ENCODE results near the gene KCNQ2. TPM values are rescaled to one million over a fixed set of nuclear protein-coding genes. Genes with fewer than 3 reads are reported as not detected.

Gene KCNQ2
- total RNA-seq, 4 donors from 2014 or later, result 0.19 to 0.40 (median 0.40) TPM; not detected in 1

DNA sequence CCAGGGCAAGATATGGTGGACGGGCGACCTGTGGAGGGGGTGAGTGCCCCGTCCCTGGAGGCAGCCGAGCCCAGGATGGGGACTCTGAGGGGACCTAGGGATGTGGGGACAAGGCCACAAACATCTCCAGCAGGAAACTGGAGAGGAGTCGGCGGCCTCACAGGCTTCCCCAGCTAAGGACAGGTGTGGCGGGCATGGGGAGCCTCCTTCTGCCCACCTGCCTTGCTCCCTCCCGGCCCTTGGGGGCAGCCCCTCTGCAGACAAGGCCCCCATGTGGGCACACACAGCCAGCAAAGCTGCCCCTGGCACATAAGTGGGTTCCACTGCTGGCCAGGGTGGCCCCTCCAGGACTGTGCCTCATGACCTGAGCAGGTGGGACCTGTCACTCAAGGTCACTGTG is 115.9 kb downstream of the KCNQ2 start:
- peaks cover 92% of the 10 kb centered on the region for H3K27me3 ChIP-seq
- 95% methylated on average over 6 of the region's 8 CpGs; no CpG with 5 or more reads in 1 of the 2 donors for WGBS, 2 donors (ENCODE audit: low coverage in 1 of 2)
- no peak for ATAC-seq
- no peak overlapping the region for H3K27ac ChIP-seq
- H3K4me3 ChIP-seq, result no peak overlapping the region
- no peaks in the 10 kb centered on the region for H3K9me3 ChIP-seq
- TF ChIP-seq POLR2AphosphoS5 (IDR thresholded peaks at IDR 0.05) (no peak), EP300 (IDR thresholded peaks at IDR 0.05) (no peak), POLR2A (IDR thresholded peaks at IDR 0.05) (no peak)
- TF ChIP-seq, protein P1, sequence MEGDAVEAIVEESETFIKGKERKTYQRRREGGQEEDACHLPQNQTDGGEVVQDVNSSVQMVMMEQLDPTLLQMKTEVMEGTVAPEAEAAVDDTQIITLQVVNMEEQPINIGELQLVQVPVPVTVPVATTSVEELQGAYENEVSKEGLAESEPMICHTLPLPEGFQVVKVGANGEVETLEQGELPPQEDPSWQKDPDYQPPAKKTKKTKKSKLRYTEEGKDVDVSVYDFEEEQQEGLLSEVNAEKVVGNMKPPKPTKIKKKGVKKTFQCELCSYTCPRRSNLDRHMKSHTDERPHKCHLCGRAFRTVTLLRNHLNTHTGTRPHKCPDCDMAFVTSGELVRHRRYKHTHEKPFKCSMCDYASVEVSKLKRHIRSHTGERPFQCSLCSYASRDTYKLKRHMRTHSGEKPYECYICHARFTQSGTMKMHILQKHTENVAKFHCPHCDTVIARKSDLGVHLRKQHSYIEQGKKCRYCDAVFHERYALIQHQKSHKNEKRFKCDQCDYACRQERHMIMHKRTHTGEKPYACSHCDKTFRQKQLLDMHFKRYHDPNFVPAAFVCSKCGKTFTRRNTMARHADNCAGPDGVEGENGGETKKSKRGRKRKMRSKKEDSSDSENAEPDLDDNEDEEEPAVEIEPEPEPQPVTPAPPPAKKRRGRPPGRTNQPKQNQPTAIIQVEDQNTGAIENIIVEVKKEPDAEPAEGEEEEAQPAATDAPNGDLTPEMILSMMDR (IDR thresholded peaks at IDR 0.05), result no peak
- H3K36me3 ChIP-seq, result no peaks in the 10 kb centered on the region
- H3K4me1 ChIP-seq, result peaks cover 0 to 22% (median 0%) of the 10 kb centered on the region in 3 donors

DNA sequence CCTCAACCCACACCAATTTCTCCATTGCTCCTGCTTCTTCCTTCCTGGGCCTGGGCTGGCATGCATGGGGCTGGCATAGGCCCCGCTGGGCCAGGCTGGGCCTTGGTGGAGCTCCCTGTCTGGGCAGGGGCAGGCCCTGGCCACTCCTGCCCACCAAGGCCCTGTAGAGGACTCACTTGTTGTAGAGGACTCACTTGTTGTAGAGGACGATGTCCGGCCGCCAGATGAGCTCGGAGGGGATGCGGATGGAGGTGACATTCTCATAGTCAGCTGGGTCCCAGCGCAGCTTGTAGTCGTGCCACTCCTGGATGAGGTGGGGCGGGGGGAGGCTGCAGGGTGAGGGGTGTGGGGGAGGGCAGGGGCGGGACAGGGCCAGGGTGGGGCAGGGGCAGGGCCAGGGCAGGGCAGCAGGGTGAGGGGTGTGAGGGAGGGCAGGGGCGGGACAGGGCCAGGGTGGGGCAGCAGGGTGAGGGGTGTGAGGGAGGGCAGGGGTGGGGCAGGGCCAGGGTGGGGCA is 116.6 kb downstream of the KCNQ2 start:
- TF ChIP-seq POLR2A (IDR thresholded peaks at IDR 0.05) (no peak), EP300 (IDR thresholded peaks at IDR 0.05) (no peak), POLR2AphosphoS5 (IDR thresholded peaks at IDR 0.05) (no peak)
- TF ChIP-seq, protein P1 (IDR thresholded peaks at IDR 0.05), result no peak
- Histone ChIP-seq H3K4me3 (no peak overlapping the region), H3K27me3 (peaks cover 87% of the 10 kb centered on the region), H3K9me3 (no peaks in the 10 kb centered on the region), H3K27ac (no peak overlapping the region), H3K36me3 (no peaks in the 10 kb centered on the region), H3K4me1 (peaks cover 0 to 18% (median 0%) of the 10 kb centered on the region in 3 donors)
- no CpG with 5 or more reads among the region's 11 CpGs for WGBS, 2 donors (ENCODE audit: low coverage in 1 of 2)
- no peak for ATAC-seq

DNA sequence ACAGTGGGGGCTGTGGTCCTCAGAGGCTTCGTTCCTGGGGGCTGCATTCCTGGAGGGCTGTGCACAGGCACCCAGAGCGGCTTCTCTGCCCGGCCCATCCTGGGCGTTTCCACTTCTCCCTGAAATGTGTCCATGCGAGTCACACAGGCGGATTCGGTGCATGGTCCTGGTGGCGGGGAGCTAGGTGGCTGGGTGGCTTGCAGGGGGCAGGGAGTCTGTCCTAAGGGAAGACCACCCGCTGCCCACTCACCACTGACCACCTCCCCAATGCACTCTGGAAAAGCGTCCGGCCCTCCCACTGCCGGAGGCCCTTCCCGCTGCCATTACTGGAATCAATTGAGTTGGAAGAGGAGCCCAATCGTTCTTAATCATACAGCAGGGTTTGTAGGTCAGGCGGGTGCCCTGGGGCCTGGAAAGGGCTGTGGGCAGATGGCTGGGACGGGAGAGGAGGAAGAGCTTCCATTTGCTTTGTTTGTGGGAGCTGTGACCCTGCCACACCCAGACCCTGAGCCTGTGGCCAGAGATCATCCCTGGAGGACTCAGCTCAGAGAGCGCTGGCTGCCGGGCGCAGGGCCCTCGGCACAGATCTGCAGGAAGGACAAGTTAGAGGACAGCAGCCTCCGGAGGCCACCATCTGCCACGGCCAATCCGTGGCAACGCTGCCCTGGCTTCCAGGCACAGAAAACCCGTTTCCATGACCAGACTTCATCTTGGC is 117.7 kb downstream of the KCNQ2 start:
- no peaks in the 10 kb centered on the region for H3K9me3 ChIP-seq
- H3K4me1 ChIP-seq, result peaks cover 0 to 13% (median 0%) of the 10 kb centered on the region in 3 donors
- no peak for ATAC-seq
- H3K27ac ChIP-seq, result no peak overlapping the region
- TF ChIP-seq EP300 (IDR thresholded peaks at IDR 0.05) (no peak), POLR2A (IDR thresholded peaks at IDR 0.05) (no peak), POLR2AphosphoS5 (IDR thresholded peaks at IDR 0.05) (no peak)
- TF ChIP-seq, protein P1 (IDR thresholded peaks at IDR 0.05), result no peak
- WGBS, 2 donors (ENCODE audit: low coverage in 1 of 2), result 97 to 100% methylated on average over 1 to 7 of the region's 25 CpGs
- H3K27me3 ChIP-seq, result peaks cover 78% of the 10 kb centered on the region
- no peak overlapping the region for H3K4me3 ChIP-seq
- H3K36me3 ChIP-seq, result no peaks in the 10 kb centered on the region

DNA sequence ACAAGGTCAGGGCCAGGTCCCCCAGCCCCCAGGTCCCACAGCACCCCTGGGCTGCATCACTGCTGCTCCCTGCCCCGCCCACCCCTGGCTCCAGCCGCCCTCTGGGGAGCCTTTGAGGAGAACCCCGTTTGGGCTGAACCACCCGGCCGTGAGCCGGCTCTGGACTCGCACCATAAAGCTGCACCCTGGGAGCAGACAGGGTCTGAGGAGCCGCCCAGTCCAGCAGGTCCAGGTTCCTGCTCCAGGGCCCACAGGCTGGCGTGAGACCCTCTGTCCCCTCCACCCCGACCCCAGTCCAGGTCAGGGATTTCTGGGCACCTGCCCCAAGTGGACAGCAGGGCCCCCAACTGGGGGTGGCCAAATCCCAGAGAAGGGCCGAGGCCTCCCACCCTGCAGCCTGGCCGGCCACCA is 119.6 kb downstream of the KCNQ2 start:
- no peaks in the 10 kb centered on the region for H3K36me3 ChIP-seq
- peaks cover 0 to 13% (median 0%) of the 10 kb centered on the region in 3 donors for H3K4me1 ChIP-seq
- TF ChIP-seq, protein P1 (IDR thresholded peaks at IDR 0.05), result no peak
- no peak for TF ChIP-seq POLR2AphosphoS5 (IDR thresholded peaks at IDR 0.05)
- no peak for ATAC-seq
- no peak overlapping the region for H3K4me3 ChIP-seq
- H3K27ac ChIP-seq, result no peak overlapping the region
- 67% methylated on average over 1 of the region's 12 CpGs; no CpG with 5 or more reads in 1 of the 2 donors for WGBS, 2 donors (ENCODE audit: low coverage in 1 of 2)
- H3K9me3 ChIP-seq, result no peaks in the 10 kb centered on the region
- H3K27me3 ChIP-seq, result peaks cover 78% of the 10 kb centered on the region

Measured in gastroesophageal sphincter (tissue), 4 donors.